Measurements from ENCODE around the gene ARL6IP4.

The ARL6IP4 gene

GRCh38 chr12:122996621-122997342 lies 16.3 kb downstream of the ARL6IP4 start:
- CTCF ChIA-PET = no interaction called here

GRCh38 chr12:122997343-122998250 lies 17.1 kb downstream of the ARL6IP4 start:
- ChIA-PET CTCF (interaction anchor here (0.6 kb wide), 1 partner anchor 225 kb away, joined by 3 read pairs; no protein-coding TSS in a partner anchor), POLR2A (no interaction called here)
- no peak for DNase-seq (ENCODE audit: extremely low spot score)
- no peak for TF ChIP-seq NFRKB (IDR thresholded peaks at IDR 0.05)
- no peak for TF ChIP-seq ELF4 (IDR thresholded peaks at IDR 0.05)
- no peak for TF ChIP-seq ARNT (IDR thresholded peaks at IDR 0.05)
- TF ChIP-seq HDGF (IDR thresholded peaks at IDR 0.05; ENCODE audit: borderline replicate concordance) = no peak
- TF ChIP-seq BHLHE40 (IDR thresholded peaks at IDR 0.05; ENCODE audit: borderline replicate concordance) = no peak
- TF ChIP-seq L3MBTL2 (conservative IDR thresholded peaks at IDR 0.05) = no peak

More at GRCh38 chr12:122996621-122997342, 16.3 kb downstream of the ARL6IP4 start:
- no peak for DNase-seq (ENCODE audit: extremely low spot score)
- POLR2A ChIA-PET = no interaction called here
- TF ChIP-seq FOXM1 (IDR thresholded peaks at IDR 0.05; ENCODE audit: borderline replicate concordance) (no peak), HDGF (IDR thresholded peaks at IDR 0.05; ENCODE audit: borderline replicate concordance) (no peak), ARNT (IDR thresholded peaks at IDR 0.05) (no peak), BHLHE40 (IDR thresholded peaks at IDR 0.05; ENCODE audit: borderline replicate concordance) (no peak), FOXA1 (IDR thresholded peaks at IDR 0.05) (no peak), SP1 (IDR thresholded peaks at IDR 0.05) (no peak), NFRKB (IDR thresholded peaks at IDR 0.05) (no peak), CTBP1 (IDR thresholded peaks at IDR 0.05; ENCODE audit: borderline replicate concordance) (no peak), PKNOX1 (IDR thresholded peaks at IDR 0.05) (no peak), L3MBTL2 (conservative IDR thresholded peaks at IDR 0.05) (no peak), LEF1 (IDR thresholded peaks at IDR 0.05; ENCODE audit: borderline replicate concordance) (no peak), FOXK2 (IDR thresholded peaks at IDR 0.05) (no peak), SUZ12 (IDR thresholded peaks at IDR 0.05) (no peak), ELF4 (IDR thresholded peaks at IDR 0.05) (no peak), TARDBP (IDR thresholded peaks at IDR 0.05) (no peak), ZNF384 (IDR thresholded peaks at IDR 0.05) (no peak)

GRCh38 chr12:122998316-122998715 lies 17.8 kb downstream of the ARL6IP4 start:
- ChIA-PET POLR2A (no interaction called here), CTCF (no interaction called here)
- no peak for DNase-seq (ENCODE audit: extremely low spot score)
- no peak for TF ChIP-seq PKNOX1 (IDR thresholded peaks at IDR 0.05)
- TF ChIP-seq FOXK2 (IDR thresholded peaks at IDR 0.05) = no peak
- TF ChIP-seq ZNF384 (IDR thresholded peaks at IDR 0.05) = no peak
- no peak for TF ChIP-seq HDGF (IDR thresholded peaks at IDR 0.05; ENCODE audit: borderline replicate concordance)
- no peak for TF ChIP-seq TARDBP (IDR thresholded peaks at IDR 0.05)
- TF ChIP-seq SP1 (IDR thresholded peaks at IDR 0.05) = no peak
- no peak for TF ChIP-seq BHLHE40 (IDR thresholded peaks at IDR 0.05; ENCODE audit: borderline replicate concordance)
- TF ChIP-seq FOXM1 (IDR thresholded peaks at IDR 0.05; ENCODE audit: borderline replicate concordance) = no peak

- no peak for TF ChIP-seq SUZ12 (IDR thresholded peaks at IDR 0.05)
- TF ChIP-seq ZNF384 (IDR thresholded peaks at IDR 0.05) = no peak
- no peak for TF ChIP-seq BHLHE40 (IDR thresholded peaks at IDR 0.05; ENCODE audit: borderline replicate concordance)
- no peak for TF ChIP-seq ELF4 (IDR thresholded peaks at IDR 0.05)
- no peak for TF ChIP-seq L3MBTL2 (conservative IDR thresholded peaks at IDR 0.05)
- no peak for TF ChIP-seq NFRKB (IDR thresholded peaks at IDR 0.05)
- TF ChIP-seq CTBP1 (IDR thresholded peaks at IDR 0.05; ENCODE audit: borderline replicate concordance) = no peak
- TF ChIP-seq SP1 (IDR thresholded peaks at IDR 0.05) = no peak
- no peak for TF ChIP-seq FOXM1 (IDR thresholded peaks at IDR 0.05; ENCODE audit: borderline replicate concordance)
- TF ChIP-seq HDGF (IDR thresholded peaks at IDR 0.05; ENCODE audit: borderline replicate concordance) = no peak
- TF ChIP-seq ARNT (IDR thresholded peaks at IDR 0.05) = no peak
- no peak for TF ChIP-seq PKNOX1 (IDR thresholded peaks at IDR 0.05)
- no peak for TF ChIP-seq LEF1 (IDR thresholded peaks at IDR 0.05; ENCODE audit: borderline replicate concordance)
- TF ChIP-seq FOXA1 (IDR thresholded peaks at IDR 0.05) = no peak
- no peak for TF ChIP-seq TARDBP (IDR thresholded peaks at IDR 0.05)
- ChIA-PET CTCF (no interaction called here), POLR2A (no interaction called here)
- DNase-seq (ENCODE audit: extremely low spot score) = no peak
Observed at GRCh38 chr12:122999196-122999946, 18.9 kb downstream of the ARL6IP4 start.

- POLR2A ChIA-PET = interaction anchor here (1.5 kb wide), 2 partner anchors 20 to 233 kb away, joined by 3 to 6 read pairs; partner anchors contain the start of genes MPHOSPH9 and MTRFR
- CTCF ChIA-PET = no interaction called here
- TF ChIP-seq SUZ12 (IDR thresholded peaks at IDR 0.05) = no peak
- no peak for TF ChIP-seq FOXK2 (IDR thresholded peaks at IDR 0.05)
- TF ChIP-seq NFRKB (IDR thresholded peaks at IDR 0.05) = no peak
- no peak for TF ChIP-seq CTBP1 (IDR thresholded peaks at IDR 0.05; ENCODE audit: borderline replicate concordance)
- no peak for TF ChIP-seq SP1 (IDR thresholded peaks at IDR 0.05)
- no peak for TF ChIP-seq ZNF384 (IDR thresholded peaks at IDR 0.05)
- no peak for TF ChIP-seq ELF4 (IDR thresholded peaks at IDR 0.05)
- TF ChIP-seq FOXA1 (IDR thresholded peaks at IDR 0.05) = no peak
- TF ChIP-seq ARNT (IDR thresholded peaks at IDR 0.05) = no peak
- no peak for TF ChIP-seq LEF1 (IDR thresholded peaks at IDR 0.05; ENCODE audit: borderline replicate concordance)
- TF ChIP-seq FOXM1 (IDR thresholded peaks at IDR 0.05; ENCODE audit: borderline replicate concordance) = no peak
- DNase-seq (ENCODE audit: extremely low spot score) = no peak
Observed at GRCh38 chr12:122999986-123000420, 19.5 kb downstream of the ARL6IP4 start.
